GM18499 (cell line): ENCODE results near the gene PIGO.

Experiments
- ATAC-seq: cut with Tn5 transposase; IDR thresholded peaks from one replicate; pipeline ENCODE4 v1.9.1; 2021; ENCODE audit warnings: moderate number of reproducible peaks; ENCODE audit not compliant: insufficient read depth, unreplicated experiment

Gene PIGO

GRCh38 chr9:35073279-35073612 is 23.1 kb downstream of the PIGO start:
- no peak for ATAC-seq

GRCh38 chr9:35072461-35073278 is 23.7 kb downstream of the PIGO start, which contains the start of gene VCP:
VCP (minus strand) TSS chr9:35072625; CDS start chr9:35072353, 272 bp downstream.
- peak; percentile 89 for ATAC-seq

GRCh38 chr9:35071814-35072460 is 24.5 kb downstream of the PIGO start:
- peak; percentile 28 for ATAC-seq

GRCh38 chr9:35070823-35071813 is 25.3 kb downstream of the PIGO start:
- no peak for ATAC-seq

- no peak for ATAC-seq
Observed at GRCh38 chr9:35069020-35069419, 27.4 kb downstream of the PIGO start.

GRCh38 chr9:35067056-35067455 is 29.3 kb downstream of the PIGO start:
- no peak for ATAC-seq

- ATAC-seq: no peak
Observed at GRCh38 chr9:35060548-35061207, 35.7 kb downstream of the PIGO start.

- ATAC-seq: no peak
Observed at GRCh38 chr9:35059438-35059837, 37.0 kb downstream of the PIGO start.

GRCh38 chr9:35057271-35057620 is 39.1 kb downstream of the PIGO start:
- ATAC-seq: no peak

- no peak for ATAC-seq
Observed at GRCh38 chr9:35056571-35057270, 39.7 kb downstream of the PIGO start.

GRCh38 chr9:35054871-35055644 is 41.3 kb downstream of the PIGO start:
- ATAC-seq: no peak

- no peak for ATAC-seq
Observed at GRCh38 chr9:35054185-35054835, 42.1 kb downstream of the PIGO start.

- ATAC-seq: no peak
Observed at GRCh38 chr9:35051069-35051967, 45.1 kb downstream of the PIGO start.

- ATAC-seq: no peak
Observed at GRCh38 chr9:35048511-35048910, 47.9 kb downstream of the PIGO start.

GRCh38 chr9:35044071-35044470 is 52.3 kb downstream of the PIGO start:
- no peak for ATAC-seq

- ATAC-seq: no peak
Observed at GRCh38 chr9:35042891-35043545, 53.4 kb downstream of the PIGO start.

GRCh38 chr9:35042081-35042604 is 54.2 kb downstream of the PIGO start:
- ATAC-seq: no peak
